GM19395 (cell line): ENCODE data around the gene ERBB3.
"Not testable (repeated sequence)": the region's sequence is repeated elsewhere in the genome, so short reads cannot be mapped to it uniquely, and the experiment has no call there.

Source experiments
- ATAC-seq: cut with Tn5 transposase; IDR thresholded peaks from one replicate; pipeline ENCODE4 v1.9.1; 2021; ENCODE audit warnings: mild to moderate bottlenecking, moderate library complexity; ENCODE audit not compliant: unreplicated experiment

Gene ERBB3

GRCh38 chr12:56110571-56110970 lies 30.6 kb downstream of the ERBB3 start:
- ATAC-seq = no peak

GRCh38 chr12:56114084-56114483 lies 34.1 kb downstream of the ERBB3 start:
- ATAC-seq = no peak

DNA sequence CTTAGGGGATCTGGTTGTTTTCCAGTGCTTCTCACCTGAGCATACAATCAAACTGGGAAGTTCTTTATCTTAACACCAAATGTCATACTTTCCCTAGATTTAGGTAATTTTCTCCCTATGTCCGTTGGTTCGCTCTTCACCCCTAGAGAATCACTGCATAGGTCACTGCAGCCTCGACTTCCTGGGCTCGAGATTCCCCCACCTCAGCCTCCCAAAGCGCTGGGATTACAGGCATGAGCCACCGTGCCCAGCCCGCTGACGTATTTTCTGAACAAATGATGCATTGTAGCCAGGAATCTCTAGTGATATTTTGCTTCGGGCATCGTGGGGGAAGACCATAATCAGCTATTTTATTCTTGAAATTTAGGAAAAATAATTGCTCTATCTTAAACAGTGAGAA lies 35.4 kb downstream of the ERBB3 start:
- ATAC-seq = no peak

GRCh38 chr12:56116267-56117081 lies 36.5 kb downstream of the ERBB3 start, which contains the start of gene RPL41:
RPL41 (plus strand) TSS chr12:56116633.
- ATAC-seq = peak; percentile 56

- ATAC-seq = not testable (repeated sequence)
These were observed 37.2 kb downstream of the ERBB3 start for GRCh38 chr12:56117082-56117706.

GRCh38 chr12:56117778-56118687 lies 38.1 kb downstream of the ERBB3 start, which contains the start of gene ZC3H10:
ZC3H10 (plus strand) TSS chr12:56118266; CDS start chr12:56120563, 2,297 bp downstream.
- ATAC-seq = peak; percentile 87

DNA sequence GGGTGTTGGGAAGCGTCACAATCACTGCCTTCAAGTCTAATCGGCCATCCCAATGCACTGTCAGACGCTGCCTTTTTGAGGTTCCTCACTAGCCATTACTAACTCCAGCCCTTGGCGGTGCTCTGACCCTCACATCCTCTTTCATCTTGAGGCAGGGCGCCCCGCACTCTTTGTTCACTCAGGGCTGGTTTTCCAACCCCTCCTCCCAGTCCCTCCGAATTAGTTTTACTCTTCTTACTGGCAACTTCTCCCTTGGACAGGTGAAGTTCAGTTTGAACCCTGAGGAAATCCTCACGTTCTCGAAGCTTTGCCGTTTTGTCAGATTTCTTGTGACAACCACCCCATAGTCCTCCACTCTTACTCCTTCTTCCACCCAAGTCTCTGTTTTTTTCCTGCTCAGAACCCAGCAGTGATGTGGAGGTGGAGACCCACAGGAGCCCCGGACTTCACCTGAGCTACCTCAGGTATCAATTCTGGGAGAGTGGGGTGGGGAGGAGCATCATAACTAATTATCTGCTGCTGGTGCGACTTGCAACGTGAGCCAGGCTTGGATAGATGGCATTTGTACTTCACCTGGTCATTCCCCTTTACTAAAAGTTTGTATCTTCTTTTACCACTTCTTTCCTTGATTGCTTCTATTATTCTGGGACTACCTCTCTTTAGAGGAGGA lies 38.9 kb downstream of the ERBB3 start:
- no peak for ATAC-seq

DNA sequence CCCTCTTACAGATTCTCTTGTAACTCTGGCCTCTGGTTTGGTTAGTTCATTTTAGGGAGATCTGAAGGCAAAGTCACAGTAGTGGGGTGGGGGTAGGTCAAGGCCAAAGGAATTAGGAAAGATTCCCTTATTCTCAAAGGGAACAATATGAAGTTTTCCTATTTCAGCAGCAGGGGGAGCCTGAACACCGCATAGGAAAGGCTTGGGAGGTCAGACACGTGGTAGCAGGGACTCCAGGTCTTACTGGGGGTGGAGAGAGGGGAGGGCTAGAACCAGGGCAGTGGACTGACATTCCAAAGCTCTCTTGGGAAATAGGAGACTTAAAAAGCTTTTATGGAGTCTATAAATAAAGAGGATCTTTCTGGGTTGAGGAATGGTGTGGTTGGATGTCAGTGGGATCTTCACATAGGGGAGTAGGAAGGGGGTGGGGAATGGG lies 39.4 kb downstream of the ERBB3 start:
- no peak for ATAC-seq

DNA sequence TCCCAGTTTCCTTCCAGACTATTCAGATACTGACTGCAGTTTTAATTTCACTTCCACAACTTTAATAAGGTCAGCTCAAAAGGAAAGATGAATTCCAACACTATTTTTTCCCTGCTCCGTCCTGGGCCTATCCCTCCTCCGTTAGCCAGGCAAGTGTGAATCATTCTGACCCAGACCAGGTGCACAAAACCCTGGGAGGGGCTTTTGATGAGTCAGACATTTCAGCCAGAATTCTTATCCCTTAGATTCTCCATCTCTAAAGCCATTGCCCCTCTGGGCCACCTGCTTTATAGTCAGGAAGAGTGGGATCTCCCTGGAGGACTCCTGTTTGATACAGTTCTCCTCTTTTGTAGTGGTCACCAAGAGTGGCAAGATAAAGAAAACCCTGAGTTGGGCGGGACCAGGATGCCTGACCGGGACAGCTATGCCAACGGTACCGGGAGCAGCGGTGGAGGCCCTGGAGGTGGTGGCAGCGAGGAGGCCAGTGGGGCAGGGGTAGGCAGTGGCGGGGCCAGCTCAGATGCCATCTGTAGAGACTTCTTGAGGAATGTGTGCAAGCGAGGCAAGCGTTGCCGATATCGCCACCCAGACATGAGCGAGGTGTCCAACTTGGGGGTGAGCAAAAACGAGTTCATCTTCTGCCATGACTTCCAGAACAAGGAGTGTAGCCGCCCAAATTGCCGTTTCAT lies 40.3 kb downstream of the ERBB3 start:
- no peak for ATAC-seq

- ATAC-seq = no peak
These were observed 41.4 kb downstream of the ERBB3 start for GRCh38 chr12:56121204-56121870.

- no peak for ATAC-seq
These were observed 42.7 kb downstream of the ERBB3 start for GRCh38 chr12:56122637-56123036.

DNA sequence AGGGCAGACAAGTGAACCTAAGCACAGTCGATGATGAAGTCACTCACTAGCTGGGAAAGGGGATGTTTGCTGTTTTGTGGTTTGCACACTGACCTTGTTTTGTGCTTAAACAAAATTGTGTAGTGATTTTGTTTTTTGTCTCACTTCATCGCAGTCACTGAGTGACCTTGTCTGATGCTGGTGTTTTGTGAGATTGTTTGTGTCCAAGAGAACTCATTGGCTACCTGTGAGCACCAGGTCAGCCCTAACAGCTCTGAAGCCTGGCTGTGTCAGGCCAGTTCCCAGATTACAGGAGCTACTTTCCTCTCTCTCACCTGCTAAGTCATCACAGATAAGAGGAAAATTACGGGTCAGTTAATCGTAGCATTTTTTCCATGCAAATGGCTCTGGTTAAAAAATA lies 44.2 kb downstream of the ERBB3 start:
- ATAC-seq = no peak

- ATAC-seq = no peak
These were observed 46.8 kb downstream of the ERBB3 start for GRCh38 chr12:56126732-56127239.

GRCh38 chr12:56127485-56127887 lies 47.5 kb downstream of the ERBB3 start:
- ATAC-seq = no peak

GRCh38 chr12:56127888-56128669 lies 48.1 kb downstream of the ERBB3 start, which contains the start of gene ESYT1:
ESYT1 (plus strand) TSS chr12:56128267; CDS start chr12:56128320, 53 bp downstream.
- ATAC-seq = peak; percentile 91

DNA sequence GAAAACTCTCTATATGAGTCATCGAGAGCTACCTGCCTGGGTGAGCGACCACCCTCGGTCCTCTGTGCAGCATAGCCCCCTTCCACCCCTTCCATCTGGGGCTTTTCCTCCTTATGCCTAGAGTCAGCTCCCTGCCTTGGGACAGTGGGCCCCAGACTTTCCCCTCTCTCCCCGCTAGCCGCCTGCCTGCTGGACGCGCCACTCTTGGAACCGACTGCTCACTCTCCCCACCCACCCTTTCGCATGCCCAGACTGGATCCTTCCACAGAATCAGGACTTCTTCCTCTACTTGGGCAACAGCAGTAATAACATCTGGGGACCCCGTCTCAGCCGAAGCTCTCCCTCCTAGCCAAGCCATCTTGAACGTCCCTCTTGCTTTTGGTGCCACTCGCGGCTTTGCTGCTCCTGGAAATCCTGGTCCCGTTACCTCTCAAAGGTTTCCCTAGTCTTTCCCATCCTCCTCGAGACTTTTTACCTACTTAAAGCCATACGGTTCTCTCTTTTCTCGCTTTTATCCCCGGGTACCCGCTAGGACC lies 48.8 kb downstream of the ERBB3 start:
- ATAC-seq = peak; percentile 3

DNA sequence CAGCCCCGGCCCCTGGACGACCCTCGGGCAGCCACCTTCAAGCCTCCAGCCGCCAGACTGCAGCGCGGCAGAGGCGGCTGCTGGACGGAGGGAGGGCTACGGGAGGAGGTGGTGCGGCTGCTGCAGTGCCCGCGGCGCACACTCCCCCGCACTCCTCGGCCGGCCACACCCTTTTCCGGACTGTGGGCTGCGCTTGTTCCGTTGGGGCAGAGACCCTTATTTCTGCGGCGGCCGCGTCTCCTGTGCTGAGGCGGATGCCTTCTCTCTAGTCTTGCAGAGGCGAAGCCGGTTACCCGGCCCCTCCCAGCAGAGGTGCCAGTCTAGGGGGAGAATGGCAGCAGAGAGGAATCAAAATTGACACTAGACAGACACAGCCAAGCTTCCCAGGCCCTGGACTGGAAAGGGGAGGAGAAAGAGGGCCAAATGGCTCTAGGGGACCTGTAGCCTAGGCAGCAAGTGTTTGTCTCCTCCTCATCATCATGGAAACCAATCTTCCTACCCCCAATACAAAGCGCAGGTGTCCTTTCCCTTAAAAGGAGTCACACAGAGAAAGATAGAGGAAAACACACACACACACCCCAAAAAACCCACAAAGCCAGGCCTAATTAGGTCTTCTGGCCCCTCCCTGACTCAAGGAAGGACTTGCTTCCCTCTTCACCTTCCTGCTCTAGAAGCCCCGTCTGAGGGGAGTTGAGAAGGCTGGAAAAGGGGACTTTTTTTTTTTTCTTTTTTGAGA lies 49.4 kb downstream of the ERBB3 start:
- peak; percentile 29 for ATAC-seq
